Fibroblast of mammary gland (primary cell): ENCODE results near the gene TCHP.

Source experiments
- DNase-seq: peaks from one replicate; pipeline ENCODE4 v3.0.0-alpha.2; 2010; ENCODE audit warnings: low read depth
- H3K4me3 ChIP-seq: 2 replicates; pipeline ENCODE4 v1.5.1; 2011; ENCODE audit warnings: low read depth, mild to moderate bottlenecking, low read length, moderate library complexity; ENCODE audit not compliant: control insufficient read depth
- TF ChIP-seq, protein P1 (sequence below): conservative IDR thresholded peaks from 2 replicates; pipeline ENCODE4 v1.5.1; 2011; ENCODE audit warnings: low read depth, low read length, inconsistent platforms; ENCODE audit not compliant: control insufficient read depth, insufficient read depth

Gene TCHP

DNA sequence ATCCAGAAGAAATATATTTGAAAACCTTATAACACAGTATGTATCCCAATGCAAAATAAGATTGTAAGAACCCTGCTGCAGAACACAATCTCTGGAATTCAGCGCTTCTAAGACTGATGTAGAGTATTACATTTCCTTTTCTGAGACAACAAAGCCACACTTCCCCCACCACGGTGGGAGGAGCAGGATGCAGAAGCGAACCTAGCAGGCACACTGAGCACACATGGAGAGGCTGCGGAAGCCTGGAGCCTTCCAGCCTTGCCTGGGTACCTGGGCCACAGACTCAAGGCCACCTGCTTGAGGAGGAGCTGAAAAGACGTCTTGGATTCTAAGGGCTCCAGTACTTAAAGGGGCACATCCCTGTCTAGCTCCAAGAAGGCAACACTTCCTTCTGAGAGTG lies 46.4 kb downstream of the TCHP start:
- no peak overlapping the region for H3K4me3 ChIP-seq
- TF ChIP-seq, protein P1, sequence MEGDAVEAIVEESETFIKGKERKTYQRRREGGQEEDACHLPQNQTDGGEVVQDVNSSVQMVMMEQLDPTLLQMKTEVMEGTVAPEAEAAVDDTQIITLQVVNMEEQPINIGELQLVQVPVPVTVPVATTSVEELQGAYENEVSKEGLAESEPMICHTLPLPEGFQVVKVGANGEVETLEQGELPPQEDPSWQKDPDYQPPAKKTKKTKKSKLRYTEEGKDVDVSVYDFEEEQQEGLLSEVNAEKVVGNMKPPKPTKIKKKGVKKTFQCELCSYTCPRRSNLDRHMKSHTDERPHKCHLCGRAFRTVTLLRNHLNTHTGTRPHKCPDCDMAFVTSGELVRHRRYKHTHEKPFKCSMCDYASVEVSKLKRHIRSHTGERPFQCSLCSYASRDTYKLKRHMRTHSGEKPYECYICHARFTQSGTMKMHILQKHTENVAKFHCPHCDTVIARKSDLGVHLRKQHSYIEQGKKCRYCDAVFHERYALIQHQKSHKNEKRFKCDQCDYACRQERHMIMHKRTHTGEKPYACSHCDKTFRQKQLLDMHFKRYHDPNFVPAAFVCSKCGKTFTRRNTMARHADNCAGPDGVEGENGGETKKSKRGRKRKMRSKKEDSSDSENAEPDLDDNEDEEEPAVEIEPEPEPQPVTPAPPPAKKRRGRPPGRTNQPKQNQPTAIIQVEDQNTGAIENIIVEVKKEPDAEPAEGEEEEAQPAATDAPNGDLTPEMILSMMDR = no peak
- DNase-seq = no peak

DNA sequence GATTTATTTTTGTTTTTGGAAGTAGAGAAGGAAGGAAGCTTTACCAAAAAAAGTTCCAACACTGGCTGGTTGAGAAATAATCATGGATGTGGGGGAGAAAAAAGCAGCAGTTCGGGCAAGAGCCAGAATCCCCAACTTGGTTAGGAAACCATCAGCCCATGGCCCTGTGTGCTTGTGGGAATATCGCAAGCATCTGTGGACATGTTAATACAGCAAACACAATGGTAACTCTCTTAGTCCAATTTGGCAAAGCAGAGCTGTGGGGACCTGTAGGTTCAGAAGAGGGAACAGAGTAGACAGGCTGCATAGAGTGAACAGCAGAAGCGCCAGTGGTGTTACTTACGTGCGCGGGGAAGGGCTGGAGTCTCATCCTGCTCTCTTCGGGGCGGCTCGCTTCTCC lies 46.8 kb downstream of the TCHP start:
- TF ChIP-seq, protein P1 = no peak
- no peak overlapping the region for H3K4me3 ChIP-seq
- no peak for DNase-seq

DNA sequence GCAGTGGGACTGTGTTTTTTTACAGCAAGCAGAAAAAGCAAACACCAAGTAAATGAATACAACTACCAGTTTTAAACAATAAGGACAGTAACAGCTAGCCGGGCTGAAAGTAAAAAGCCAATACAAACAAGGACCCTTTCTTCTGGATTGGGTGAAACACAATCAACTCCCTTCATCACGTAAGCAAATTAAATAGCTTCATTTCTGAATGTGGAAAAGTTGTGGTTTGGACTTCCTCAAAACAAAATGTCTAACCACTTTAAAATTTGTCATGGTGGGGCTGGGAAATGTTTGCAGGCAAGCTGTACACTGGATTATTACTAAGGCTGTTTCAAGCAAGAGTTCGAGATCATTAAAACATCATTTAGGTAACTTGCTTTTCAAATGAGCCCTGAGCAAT lies 47.4 kb downstream of the TCHP start:
- TF ChIP-seq, protein P1 = no peak
- no peak overlapping the region for H3K4me3 ChIP-seq
- peak; percentile 75 for DNase-seq

DNA sequence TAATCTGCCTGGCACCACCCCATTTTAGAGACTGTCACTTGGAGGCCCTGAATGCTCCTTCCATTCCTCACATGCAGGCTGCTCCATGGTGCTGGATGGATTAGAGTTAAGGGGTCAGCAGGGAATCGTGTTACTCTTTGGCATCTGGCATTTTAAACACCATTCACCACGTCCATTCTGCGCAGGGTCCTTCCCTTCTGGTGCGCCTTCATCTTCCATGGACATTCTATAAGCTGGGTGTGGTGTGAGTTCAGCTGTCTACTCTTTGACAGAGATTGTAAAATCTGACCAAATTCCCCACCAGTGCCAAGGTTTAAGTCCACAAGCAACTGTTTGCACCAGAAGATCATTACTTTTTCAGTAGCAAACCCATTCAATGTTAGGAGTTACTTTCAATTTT lies 48.3 kb downstream of the TCHP start:
- DNase-seq = no peak
- TF ChIP-seq, protein P1 = no peak
- no peak overlapping the region for H3K4me3 ChIP-seq

DNA sequence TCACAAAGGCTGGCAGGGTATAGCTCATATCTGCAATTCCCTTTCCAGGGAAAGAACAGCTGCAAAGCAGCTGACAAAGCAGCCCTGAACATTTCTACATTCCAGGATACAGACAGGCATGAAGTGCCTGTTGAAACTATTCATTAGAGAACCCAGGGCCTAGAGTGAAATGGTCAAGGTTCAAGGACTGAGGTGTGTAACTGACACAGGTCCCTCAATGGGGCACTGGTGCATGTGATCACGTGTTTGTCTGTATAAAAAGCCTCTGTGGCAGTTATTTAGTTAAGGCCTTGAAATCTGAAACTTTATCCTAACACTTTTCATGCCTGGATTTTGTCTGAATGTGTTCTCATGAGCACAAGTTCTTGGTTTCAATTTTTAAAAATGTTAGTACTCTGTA lies 49.0 kb downstream of the TCHP start:
- TF ChIP-seq, protein P1 = no peak
- DNase-seq = peak; percentile 65
- no peak overlapping the region for H3K4me3 ChIP-seq

DNA sequence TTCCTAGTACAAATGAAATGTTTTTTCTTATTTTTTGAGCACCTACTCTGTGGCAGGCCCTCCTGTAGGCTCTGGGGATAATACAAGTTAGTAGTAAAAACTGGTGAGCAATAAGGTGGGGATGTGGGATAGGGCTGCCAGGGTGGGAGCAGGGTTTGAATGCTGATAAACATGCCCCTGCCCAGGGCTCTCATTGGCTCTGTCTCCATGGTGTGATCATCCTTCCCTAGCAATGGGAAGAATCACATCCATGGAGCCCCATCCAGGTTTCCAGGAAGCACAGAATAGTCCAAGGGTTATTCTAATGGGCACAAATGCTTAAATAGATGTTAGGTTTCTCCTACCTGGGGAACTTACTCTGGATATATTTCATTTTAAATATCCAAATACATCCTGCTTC lies 50.6 kb downstream of the TCHP start:
- TF ChIP-seq, protein P1 = no peak
- no peak overlapping the region for H3K4me3 ChIP-seq
- no peak for DNase-seq

DNA sequence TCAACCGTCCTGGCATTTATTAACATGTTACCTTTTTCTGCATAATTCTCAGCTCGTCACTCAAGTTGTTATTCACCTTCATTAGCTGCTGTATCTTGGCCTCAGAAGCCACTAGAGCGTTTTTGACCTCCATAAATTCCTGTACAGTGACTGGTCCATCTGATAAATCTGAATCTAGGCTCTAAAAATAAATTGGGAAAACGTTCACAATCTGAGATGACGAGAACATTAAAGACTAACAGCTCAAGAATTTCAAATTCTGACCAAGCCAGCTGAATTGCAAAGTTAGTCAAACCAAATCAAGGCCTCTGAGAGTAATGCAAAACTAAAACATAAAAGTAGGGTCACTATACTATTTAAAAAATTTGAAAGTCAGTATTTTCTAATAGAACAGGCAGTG lies 51.1 kb downstream of the TCHP start:
- DNase-seq = peak; percentile 90
- TF ChIP-seq, protein P1 = no peak
- no peak overlapping the region for H3K4me3 ChIP-seq
